NCI-H2107 treated with DMSO at 0.1 percent for 48 hours (cell line): Measurements from ENCODE around the gene GRIK3.
A peak's percentile ranks its signal among the peaks of the same experiment; 100 is the strongest.

ENCODE experiments used
- DNase-seq: peaks from one replicate; lab custom pipeline; 2025; ENCODE audit not compliant: unreplicated experiment; lab: John Stamatoyannopoulos, UW

The GRIK3 gene

GRCh38 chr1:37047542-37047941 lies 13.2 kb upstream of the GRIK3 start:
- no peak for DNase-seq

- no peak for DNase-seq
These were observed 8.8 kb upstream of the GRIK3 start for GRCh38 chr1:37043101-37043500.

- DNase-seq: peak; percentile 53
These were observed 8.2 kb upstream of the GRIK3 start for GRCh38 chr1:37042506-37042905.

GRCh38 chr1:37041483-37041882 lies 7.2 kb upstream of the GRIK3 start:
- no peak for DNase-seq

GRCh38 chr1:37040773-37041172 lies 6.5 kb upstream of the GRIK3 start:
- DNase-seq: peak; percentile 67

- DNase-seq: peak; percentile 85
These were observed 5.9 kb upstream of the GRIK3 start for GRCh38 chr1:37040261-37040660.

GRCh38 chr1:37038227-37039093 lies 4.1 kb upstream of the GRIK3 start:
- DNase-seq: peak; percentile 98

GRCh38 chr1:37037690-37038089 lies 3.4 kb upstream of the GRIK3 start:
- peak; percentile 88 for DNase-seq

- peak; percentile 63 for DNase-seq
These were observed 2.3 kb upstream of the GRIK3 start for GRCh38 chr1:37036667-37037053.

GRCh38 chr1:37035796-37036666 lies 1.7 kb upstream of the GRIK3 start:
- peak; percentile 82 for DNase-seq

- no peak for DNase-seq
These were observed 838 bp upstream of the GRIK3 start for GRCh38 chr1:37035014-37035691.

- no peak for DNase-seq
These were observed 787 bp downstream of the GRIK3 start for GRCh38 chr1:37033355-37034101.

- no peak for DNase-seq
These were observed 1.5 kb downstream of the GRIK3 start for GRCh38 chr1:37032660-37033354.

- DNase-seq: no peak
These were observed 2.4 kb downstream of the GRIK3 start for GRCh38 chr1:37031871-37032270.

GRCh38 chr1:37031429-37031828 lies 2.9 kb downstream of the GRIK3 start:
- no peak for DNase-seq

- no peak for DNase-seq
These were observed 5.2 kb downstream of the GRIK3 start for GRCh38 chr1:37028981-37029617.

GRCh38 chr1:37021502-37021901 lies 12.8 kb downstream of the GRIK3 start:
- DNase-seq: no peak

- no peak for DNase-seq
These were observed 13.6 kb downstream of the GRIK3 start for GRCh38 chr1:37020653-37021277.

- no peak for DNase-seq
These were observed 15.8 kb downstream of the GRIK3 start for GRCh38 chr1:37018510-37018909.
